DND-41 (cell line): Measurements from ENCODE around the gene MIOX.
A peak's percentile ranks its signal among the peaks of the same experiment; 100 is the strongest.

Experiments used
- ATAC-seq: fragments of 200-7000 bp; cut with Tn5 transposase; 3 replicates; pipeline ENCODE4 v1.9.1; 2021; ENCODE audit warnings: low read depth; ENCODE audit not compliant: insufficient read depth
- DNase-seq: peaks from one replicate; pipeline ENCODE4 v3.0.0-alpha.2; 2020
- H2AFZ ChIP-seq: 2 replicates; pipeline ENCODE4 v1.6.0; 2012; ENCODE audit warnings: low read depth, low read length
- H3K27ac ChIP-seq: 2 replicates; pipeline ENCODE4 v1.5.1; 2012; ENCODE audit warnings: low read length, inconsistent platforms
- H3K27me3 ChIP-seq: fragments of 200-600 bp; sonication (generic); 2 replicates; pipeline ENCODE4 v1.6.0; 2012; ENCODE audit warnings: low read length, mild to moderate bottlenecking, inconsistent platforms; ENCODE audit not compliant: insufficient read depth, poor library complexity
- H3K36me3 ChIP-seq: 2 replicates; pipeline ENCODE4 v1.5.1; 2012; ENCODE audit warnings: low read length, inconsistent platforms; ENCODE audit not compliant: insufficient read depth
- H3K4me1 ChIP-seq: 2 replicates; pipeline ENCODE4 v1.5.1; 2012; ENCODE audit warnings: mild to moderate bottlenecking, low read length; ENCODE audit not compliant: insufficient read depth
- H3K4me2 ChIP-seq: 2 replicates; pipeline ENCODE4 v1.6.0; 2012; ENCODE audit warnings: mild to moderate bottlenecking, moderate library complexity, low read length, inconsistent platforms; ENCODE audit not compliant: insufficient read depth
- H3K4me3 ChIP-seq, 2 experiments: fragments of 200-600 bp in 1 of 2; shearing (Covaris generic) in 1 of 2; 2 replicates each; pipeline ENCODE4 v1.5.1; 2012 to 2016; ENCODE audit warnings: inconsistent platforms in 2 of 2, low read length in 2 of 2, mild to moderate bottlenecking in 2 of 2, low read depth in 1 of 2, moderate library complexity in 1 of 2
- H3K79me2 ChIP-seq: 2 replicates; pipeline ENCODE4 v1.6.0; 2012; ENCODE audit warnings: low read length, inconsistent platforms; ENCODE audit not compliant: insufficient read depth
- H3K9ac ChIP-seq: 2 replicates; pipeline ENCODE4 v1.6.0; 2012; ENCODE audit warnings: low read depth, mild to moderate bottlenecking, inconsistent platforms, low read length, moderate library complexity
- H3K9me3 ChIP-seq: 2 replicates; pipeline ENCODE4 v1.5.1; 2012; ENCODE audit warnings: low read length, moderate library complexity, mild to moderate bottlenecking, inconsistent platforms; ENCODE audit not compliant: insufficient read depth, severe bottlenecking
- H4K20me1 ChIP-seq: 2 replicates; pipeline ENCODE4 v1.6.0; 2012; ENCODE audit warnings: low read length; ENCODE audit not compliant: insufficient read depth
- EZH2 ChIP-seq: IDR thresholded peaks from 3 replicates; pipeline ENCODE4 v1.6.1; 2012; ENCODE audit warnings: borderline replicate concordance, low read depth, mild to moderate bottlenecking, moderate library complexity, low read length, inconsistent platforms; ENCODE audit not compliant: severe bottlenecking
- TF ChIP-seq, protein P1 (sequence below): IDR thresholded peaks from 2 replicates; pipeline ENCODE4 v1.5.1; 2012; ENCODE audit warnings: borderline replicate concordance, low read length, moderate library complexity, mild to moderate bottlenecking; ENCODE audit not compliant: poor library complexity, severe bottlenecking; ENCODE audit errors: extremely low read depth

Gene MIOX

DNA sequence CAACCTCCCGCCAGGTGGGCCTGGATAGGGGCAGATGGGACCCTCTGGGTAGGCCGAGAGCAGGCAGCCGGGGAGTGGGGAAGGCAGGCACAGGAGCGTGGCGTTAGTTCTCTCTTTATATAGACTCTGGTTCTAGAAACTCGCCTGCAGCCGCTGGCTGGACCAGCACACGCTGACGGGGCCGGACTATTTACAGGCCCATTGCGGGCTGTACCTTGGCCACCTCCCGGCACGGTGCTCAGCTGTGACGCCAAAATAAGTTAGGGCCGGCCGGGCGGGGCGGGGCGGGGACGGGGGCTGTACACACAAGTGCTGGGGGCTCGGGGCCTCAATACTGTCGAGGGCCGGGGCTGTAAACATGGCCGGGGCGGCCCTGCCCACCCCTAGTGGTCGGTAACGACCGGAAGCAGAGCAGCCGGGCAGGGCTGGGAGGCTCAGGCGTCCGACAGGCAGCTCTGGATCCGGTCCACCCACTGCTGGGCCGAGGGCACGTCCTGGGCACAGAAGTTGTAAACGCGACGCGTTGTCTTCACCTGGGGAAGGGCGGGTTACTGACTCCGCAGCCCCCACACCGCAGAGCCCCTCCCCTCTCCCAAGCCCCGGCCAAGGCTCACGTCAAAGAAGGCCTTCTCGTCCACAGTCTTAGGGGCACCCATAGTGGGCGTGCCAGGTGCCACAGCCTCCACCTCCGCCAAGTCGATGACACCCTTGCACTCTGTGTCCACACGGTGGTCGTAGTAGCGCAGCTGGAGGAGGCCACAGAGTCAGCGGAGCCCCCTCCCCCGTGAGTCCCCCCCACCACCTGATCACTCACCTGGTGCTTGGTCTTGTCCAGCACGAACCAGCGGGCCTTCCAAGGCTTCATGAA lies 39.7 kb upstream of the MIOX start:
- peaks cover 3% of the 10 kb centered on the region; the same call in 1 of the 2 replicates for H3K79me2 ChIP-seq
- H2AFZ ChIP-seq = no peak overlapping the region
- ATAC-seq (no peak), DNase-seq (no peak)
- H3K27me3 ChIP-seq = no peaks in the 10 kb centered on the region
- no peaks in the 10 kb centered on the region for H3K9me3 ChIP-seq
- H3K27ac ChIP-seq = no peak overlapping the region
- no peak overlapping the region for H3K4me2 ChIP-seq
- H4K20me1 ChIP-seq = peaks cover 43% of the 10 kb centered on the region
- H3K9ac ChIP-seq = no peak overlapping the region
- H3K4me3 ChIP-seq = no peak overlapping the region
- no peak for TF ChIP-seq EZH2
- TF ChIP-seq, protein P1, sequence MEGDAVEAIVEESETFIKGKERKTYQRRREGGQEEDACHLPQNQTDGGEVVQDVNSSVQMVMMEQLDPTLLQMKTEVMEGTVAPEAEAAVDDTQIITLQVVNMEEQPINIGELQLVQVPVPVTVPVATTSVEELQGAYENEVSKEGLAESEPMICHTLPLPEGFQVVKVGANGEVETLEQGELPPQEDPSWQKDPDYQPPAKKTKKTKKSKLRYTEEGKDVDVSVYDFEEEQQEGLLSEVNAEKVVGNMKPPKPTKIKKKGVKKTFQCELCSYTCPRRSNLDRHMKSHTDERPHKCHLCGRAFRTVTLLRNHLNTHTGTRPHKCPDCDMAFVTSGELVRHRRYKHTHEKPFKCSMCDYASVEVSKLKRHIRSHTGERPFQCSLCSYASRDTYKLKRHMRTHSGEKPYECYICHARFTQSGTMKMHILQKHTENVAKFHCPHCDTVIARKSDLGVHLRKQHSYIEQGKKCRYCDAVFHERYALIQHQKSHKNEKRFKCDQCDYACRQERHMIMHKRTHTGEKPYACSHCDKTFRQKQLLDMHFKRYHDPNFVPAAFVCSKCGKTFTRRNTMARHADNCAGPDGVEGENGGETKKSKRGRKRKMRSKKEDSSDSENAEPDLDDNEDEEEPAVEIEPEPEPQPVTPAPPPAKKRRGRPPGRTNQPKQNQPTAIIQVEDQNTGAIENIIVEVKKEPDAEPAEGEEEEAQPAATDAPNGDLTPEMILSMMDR = no peak
- H3K4me1 ChIP-seq = peaks cover 5% of the 10 kb centered on the region; the same call in 1 of the 2 replicates
- H3K36me3 ChIP-seq = peaks cover 82% of the 10 kb centered on the region

- Histone ChIP-seq H3K79me2 (peaks cover 3% of the 10 kb centered on the region; the same call in 1 of the 2 replicates), H3K9me3 (no peaks in the 10 kb centered on the region), H3K4me1 (peaks cover 5% of the 10 kb centered on the region; the same call in 1 of the 2 replicates), H4K20me1 (peaks cover 40% of the 10 kb centered on the region), H2AFZ (no peak overlapping the region), H3K36me3 (peaks cover 86% of the 10 kb centered on the region), H3K4me2 (no peak overlapping the region), H3K27me3 (no peaks in the 10 kb centered on the region), H3K9ac (no peak overlapping the region), H3K27ac (0 out of 2 replicates have a peak overlapping the region, but pooled peaks have one; percentile 20), H3K4me3 (no peak overlapping the region)
- no peak for TF ChIP-seq EZH2
- TF ChIP-seq, protein P1 = no peak
- ATAC-seq = no peak
- no peak for DNase-seq
These were observed 38.8 kb upstream of the MIOX start for GRCh38 chr22:50447576-50448551.

DNA sequence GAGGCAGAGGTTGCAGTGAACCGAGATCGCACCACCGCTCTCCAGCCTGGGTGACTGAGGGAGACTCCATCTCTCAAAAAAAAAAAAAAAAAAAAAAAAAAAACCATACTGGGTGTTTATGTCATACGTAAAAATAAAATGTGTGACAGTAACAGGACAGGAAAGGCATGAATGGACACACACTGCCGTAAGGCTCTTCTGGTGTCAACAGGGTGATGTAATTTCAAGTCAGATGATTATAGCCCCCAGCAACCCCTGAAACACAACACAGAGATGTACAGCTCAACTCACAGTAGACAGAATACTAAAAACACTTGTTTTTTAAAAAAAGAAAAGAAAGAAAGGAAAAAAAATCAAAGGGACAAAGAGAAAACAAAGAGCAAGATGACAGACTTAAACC lies 34.0 kb upstream of the MIOX start:
- ATAC-seq = no peak

More for the DNA sequence above, 34.0 kb upstream of the MIOX start:
- no peak for DNase-seq
- Histone ChIP-seq H3K79me2 (peaks cover 9% of the 10 kb centered on the region; the same call in 1 of the 2 replicates), H3K9ac (no peak overlapping the region), H4K20me1 (peaks cover 40% of the 10 kb centered on the region), H3K36me3 (peaks cover 91% of the 10 kb centered on the region), H3K9me3 (no peaks in the 10 kb centered on the region), H2AFZ (no peak overlapping the region), H3K27me3 (no peaks in the 10 kb centered on the region), H3K4me3 (no peak overlapping the region), H3K4me1 (no peaks in the 10 kb centered on the region), H3K27ac (no peak overlapping the region), H3K4me2 (no peak overlapping the region)
- TF ChIP-seq EZH2 = no peak
- TF ChIP-seq, protein P1 = no peak
